ENCODE data around the gene LRRIQ4. TPM values are rescaled to one million over a fixed set of nuclear protein-coding genes. Genes with fewer than 3 reads are reported as not detected.

Gene LRRIQ4
- polyA plus RNA-seq, 3 donors: not detected

DNA sequence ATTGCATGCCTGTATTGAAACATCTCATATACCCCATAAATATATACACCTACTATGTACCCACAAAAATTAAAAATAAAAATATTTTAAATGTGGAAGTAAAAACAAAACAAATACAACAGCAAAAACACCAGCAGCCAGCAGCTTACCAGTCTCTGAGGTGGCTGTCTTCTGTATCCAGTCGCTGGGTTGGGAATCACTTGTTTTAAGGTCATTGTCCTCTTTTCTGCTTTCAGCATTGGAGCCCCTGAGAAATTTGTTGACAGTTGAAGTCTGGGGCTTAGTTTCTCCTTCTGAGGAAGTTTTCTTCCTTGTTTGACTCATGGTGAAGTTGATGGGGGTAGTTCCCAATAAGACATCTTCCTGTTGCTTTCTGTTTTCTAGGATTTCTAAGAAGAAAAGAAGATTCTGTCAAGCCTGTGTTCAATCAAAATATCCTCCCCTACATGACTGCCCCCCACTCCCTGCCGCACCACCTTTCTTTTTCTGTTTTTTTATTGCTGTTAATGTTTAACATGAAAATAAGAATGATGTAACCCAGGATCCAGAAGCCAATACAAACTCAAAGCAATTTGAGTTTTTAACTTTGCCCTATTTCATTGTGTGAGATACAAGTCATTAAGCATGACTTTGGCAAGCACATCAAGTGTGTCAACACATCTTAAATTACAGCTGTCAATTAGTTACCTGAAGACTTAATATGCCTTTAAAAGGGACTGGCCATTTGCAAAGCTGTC lies 57.0 kb downstream of the LRRIQ4 start, which contains the start of gene LRRC31:
TSS of gene LRRC31 (minus strand) at position 452 of the 737 bp plus-strand sequence. CDS start at position 324, 128 bp downstream.
- TF ChIP-seq, protein P1, sequence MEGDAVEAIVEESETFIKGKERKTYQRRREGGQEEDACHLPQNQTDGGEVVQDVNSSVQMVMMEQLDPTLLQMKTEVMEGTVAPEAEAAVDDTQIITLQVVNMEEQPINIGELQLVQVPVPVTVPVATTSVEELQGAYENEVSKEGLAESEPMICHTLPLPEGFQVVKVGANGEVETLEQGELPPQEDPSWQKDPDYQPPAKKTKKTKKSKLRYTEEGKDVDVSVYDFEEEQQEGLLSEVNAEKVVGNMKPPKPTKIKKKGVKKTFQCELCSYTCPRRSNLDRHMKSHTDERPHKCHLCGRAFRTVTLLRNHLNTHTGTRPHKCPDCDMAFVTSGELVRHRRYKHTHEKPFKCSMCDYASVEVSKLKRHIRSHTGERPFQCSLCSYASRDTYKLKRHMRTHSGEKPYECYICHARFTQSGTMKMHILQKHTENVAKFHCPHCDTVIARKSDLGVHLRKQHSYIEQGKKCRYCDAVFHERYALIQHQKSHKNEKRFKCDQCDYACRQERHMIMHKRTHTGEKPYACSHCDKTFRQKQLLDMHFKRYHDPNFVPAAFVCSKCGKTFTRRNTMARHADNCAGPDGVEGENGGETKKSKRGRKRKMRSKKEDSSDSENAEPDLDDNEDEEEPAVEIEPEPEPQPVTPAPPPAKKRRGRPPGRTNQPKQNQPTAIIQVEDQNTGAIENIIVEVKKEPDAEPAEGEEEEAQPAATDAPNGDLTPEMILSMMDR (IDR thresholded peaks at IDR 0.05): no peak
- DNase-seq: no peak
- intact Hi-C loops (cut with micrococcal nuclease): loop anchor here (10.0 kb wide), 7 partner anchors 55 to 185 kb away; partner anchors contain the start of genes ACTRT3 (in 1 of the 2), SEC62 (in 1 of the 2) and TERC (in 1 of the 2)
- H3K4me1 Mint-ChIP-seq: peaks cover 22% of the 10 kb centered on the region
- H3K9me3 Mint-ChIP-seq: no peaks in the 10 kb centered on the region
- no peaks in the 10 kb centered on the region for H3K36me3 Mint-ChIP-seq
- Histone ChIP-seq H3K4me1 (ENCODE audit: control insufficient read depth in 1 of 2, insufficient read depth in 2 of 2, low read length in 2 of 2) (peaks cover 10 to 12% of the 10 kb centered on the region in 2 donors), H3K4me3 (replicated peaks in 1 of 3; ENCODE audit: low read depth in 2 of 3, low read length in 3 of 3) (no peak within 1 kb of the TSS), H3K79me2 (ENCODE audit: insufficient read depth, low read length) (no peaks in the 10 kb centered on the region), H2AFZ (ENCODE audit: insufficient read depth, low read depth, low read length, poor library complexity, severe bottlenecking) (peak within 1 kb of the TSS; percentile 6), H3K4me2 (replicated peaks; ENCODE audit: extremely low read depth, low read length, poor library complexity, severe bottlenecking) (no peak within 1 kb of the TSS), H3K9ac (ENCODE audit: insufficient read depth, low read length, poor library complexity, severe bottlenecking) (no peak within 1 kb of the TSS), H3K9me3 (replicated peaks in 1 of 2; ENCODE audit: control insufficient read depth in 1 of 2, insufficient read depth in 1 of 2, low read length in 2 of 2) (no peaks in the 10 kb centered on the region), H4K20me1 (ENCODE audit: insufficient read depth, low read length) (no peaks in the 10 kb centered on the region), H3K36me3 (replicated peaks in 1 of 2; ENCODE audit: control insufficient read depth in 1 of 2, insufficient read depth in 2 of 2, low read length in 2 of 2) (no peaks in the 10 kb centered on the region), H3K27ac (ENCODE audit: low read depth in 1 of 2, low read length in 2 of 2) (no peak within 1 kb of the TSS), H3K27me3 (ENCODE audit: control insufficient read depth in 2 of 2, insufficient read depth in 2 of 2, low read length in 2 of 2) (no peaks in the 10 kb centered on the region)
- 100% methylated on average over 1 of the region's 2 CpGs for WGBS (ENCODE audit: insufficient coverage)
- H3K4me3 Mint-ChIP-seq: no peak within 1 kb of the TSS
- peaks cover 0 to 3% (median 0%) of the 10 kb centered on the region in 3 donors for H3K27me3 Mint-ChIP-seq (ENCODE audit: low read depth in 3 of 3)
- H3K27ac Mint-ChIP-seq: peak within 1 kb of the TSS in 2 of 7 donors; percentile 10 to 60

DNA sequence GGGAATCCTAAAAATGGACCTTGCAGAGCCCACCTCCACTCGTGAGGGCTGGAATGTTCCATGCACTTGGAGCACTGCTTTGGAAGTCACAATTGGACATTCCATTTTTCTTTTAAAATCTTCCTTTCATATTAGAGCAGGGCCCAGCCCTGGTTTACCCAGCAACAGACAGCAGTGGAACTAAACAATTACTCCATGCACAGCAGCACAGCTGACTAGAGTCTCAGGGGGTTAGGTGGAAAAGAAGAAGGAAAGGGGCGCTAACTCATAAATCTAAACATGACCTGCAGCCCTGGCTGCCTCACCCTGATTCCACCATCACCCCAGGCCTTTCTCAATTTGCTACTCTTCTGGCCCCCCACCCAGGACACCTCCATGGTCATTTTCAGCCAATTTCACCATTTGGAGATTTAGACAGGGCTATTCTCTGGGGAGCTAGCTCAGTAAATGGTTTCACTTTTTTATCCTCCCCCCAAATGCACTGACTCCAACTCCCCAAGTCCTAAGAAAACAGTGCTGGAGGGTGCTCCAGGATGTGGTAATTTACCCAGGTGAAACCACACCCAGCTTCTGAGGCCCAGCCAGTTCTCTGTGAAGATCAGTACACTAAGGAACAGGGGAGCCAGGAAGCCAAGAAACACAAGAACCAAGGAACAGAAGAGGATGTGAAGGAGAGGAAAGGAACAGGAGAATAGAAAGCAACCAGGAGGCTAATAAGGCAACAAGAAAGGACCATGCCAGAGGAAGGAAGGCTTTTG lies 58.6 kb downstream of the LRRIQ4 start:
- Histone ChIP-seq H3K27ac (ENCODE audit: low read depth in 1 of 2, low read length in 2 of 2) (no peak overlapping the region), H3K4me2 (replicated peaks; ENCODE audit: extremely low read depth, low read length, poor library complexity, severe bottlenecking) (no peak overlapping the region), H4K20me1 (ENCODE audit: insufficient read depth, low read length) (no peaks in the 10 kb centered on the region), H3K79me2 (ENCODE audit: insufficient read depth, low read length) (no peaks in the 10 kb centered on the region), H3K4me3 (replicated peaks in 1 of 3; ENCODE audit: low read depth in 2 of 3, low read length in 3 of 3) (no peak overlapping the region), H3K27me3 (ENCODE audit: control insufficient read depth in 2 of 2, insufficient read depth in 2 of 2, low read length in 2 of 2) (no peaks in the 10 kb centered on the region), H3K9ac (ENCODE audit: insufficient read depth, low read length, poor library complexity, severe bottlenecking) (no peak overlapping the region), H3K4me1 (ENCODE audit: control insufficient read depth in 1 of 2, insufficient read depth in 2 of 2, low read length in 2 of 2) (peaks cover 0 to 6% of the 10 kb centered on the region in 2 donors), H3K9me3 (replicated peaks in 1 of 2; ENCODE audit: control insufficient read depth in 1 of 2, insufficient read depth in 1 of 2, low read length in 2 of 2) (no peaks in the 10 kb centered on the region), H3K36me3 (replicated peaks in 1 of 2; ENCODE audit: control insufficient read depth in 1 of 2, insufficient read depth in 2 of 2, low read length in 2 of 2) (no peaks in the 10 kb centered on the region), H2AFZ (ENCODE audit: insufficient read depth, low read depth, low read length, poor library complexity, severe bottlenecking) (peak overlapping the region; percentile 48)
- no peak overlapping the region for H3K4me3 Mint-ChIP-seq
- 86% methylated on average over 1 of the region's 2 CpGs for WGBS (ENCODE audit: insufficient coverage)
- intact Hi-C loops (cut with micrococcal nuclease): no loop called here
- no peak overlapping the region for H3K27ac Mint-ChIP-seq
- H3K9me3 Mint-ChIP-seq: peaks cover 0 to 8% (median 0%) of the 10 kb centered on the region in 7 donors
- no peaks in the 10 kb centered on the region for H3K27me3 Mint-ChIP-seq (ENCODE audit: low read depth in 3 of 3)
- TF ChIP-seq, protein P1 (IDR thresholded peaks at IDR 0.05): no peak
- no peak for DNase-seq
- peaks cover 17% of the 10 kb centered on the region for H3K4me1 Mint-ChIP-seq
- H3K36me3 Mint-ChIP-seq: no peaks in the 10 kb centered on the region

Measured in CD14-positive monocyte (primary cell).